HCT116 (cell line): ENCODE measurements around the gene PTS. TPM values are rescaled to one million over a fixed set of nuclear protein-coding genes. Genes with fewer than 3 reads are reported as not detected.

Experiments used
- ATAC-seq: fragments of 200-7000 bp; cut with Tn5 transposase; 2 replicates; pipeline ENCODE4 v1.9.1; 2020; ENCODE audit warnings: mild to moderate bottlenecking, moderate library complexity
- BruUV-seq: library from RNA; stranded (reverse); fragments of 400-500 nt; replicated peaks from 2 replicates; lab custom pipeline; 2021; lab: Mats Ljungman, UMichigan
- CTCF ChIA-PET: fragments of 300-600 bp; sonication (Branson Sonifier 250); formaldehyde crosslinking; loops from one replicate; lab custom pipeline; 2021; ENCODE audit warnings: antibody characterized with exemption; lab: Charles Lee
- POLR2A ChIA-PET: fragments of 300-600, 350-600 bp; sonication (Branson Sonifier 250); formaldehyde crosslinking; loops from one replicate; lab custom pipeline; 2021; ENCODE audit warnings: antibody characterized with exemption; lab: Charles Lee
- RAD21 ChIA-PET, 2 experiments: fragments of 300-600 bp; sonication (Branson Sonifier 250); formaldehyde crosslinking; loops; one replicate each; lab custom pipeline; 2023; ENCODE audit warnings: low total read pairs in 2 of 2; ENCODE audit not compliant: uncharacterized antibody in 2 of 2, unreplicated experiment in 2 of 2, low non-redundant PET in 1 of 2; lab: Charles Lee
- DNase-seq: peaks from one replicate; pipeline ENCODE4 v3.0.0-alpha.2; 2010; ENCODE audit warnings: low read depth, low spot score
- H2AFZ ChIP-seq: fragments of 200-600 bp; shearing (Covaris generic), sonication (generic); 2 replicates; pipeline ENCODE4 v1.6.1; 2017; ENCODE audit warnings: low read depth, mixed run types, mixed read lengths, antibody characterized with exemption, low read length; ENCODE audit not compliant: poor library complexity, severe bottlenecking
- H3K27ac ChIP-seq: 2 replicates; pipeline ENCODE4 v1.5.1; 2012; ENCODE audit warnings: low read depth, low read length
- H3K27me3 ChIP-seq: fragments of 200-600 bp; sonication (generic); 2 replicates; pipeline ENCODE4 v1.6.1; 2016; ENCODE audit warnings: mixed run types, low read length, mixed read lengths; ENCODE audit not compliant: insufficient read depth
- H3K36me3 ChIP-seq, 2 experiments: fragments of 200-500 bp in 1 of 2; fragments of 200-600 bp in 1 of 2; sonication (Bioruptor generic) in 1 of 2; sonication (generic) in 1 of 2; 2 replicates each; pipeline versions ENCODE4 v1.5.1 to v1.6.1; 2014 to 2016; ENCODE audit warnings: low read length in 2 of 2, inconsistent platforms in 1 of 2, mixed read lengths in 1 of 2, mixed run types in 1 of 2; ENCODE audit not compliant: insufficient read depth in 2 of 2, control insufficient read depth in 1 of 2
- H3K4me1 ChIP-seq, 2 experiments: fragments of 200-600 bp in 1 of 2; sonication (generic) in 1 of 2; 2 replicates each; pipeline versions ENCODE4 v1.5.1 to v1.6.1; 2012 to 2017; ENCODE audit warnings: low read length in 2 of 2, inconsistent platforms in 1 of 2, mild to moderate bottlenecking in 1 of 2, mixed read lengths in 1 of 2, mixed run types in 1 of 2, moderate library complexity in 1 of 2; ENCODE audit not compliant: insufficient read depth in 2 of 2, control insufficient read depth in 1 of 2
- H3K4me2 ChIP-seq: fragments of 200-600 bp; sonication (generic); 2 replicates; pipeline ENCODE4 v1.6.1; 2017; ENCODE audit warnings: mixed run types, low read length, mixed read lengths
- H3K4me3 ChIP-seq, 2 experiments: fragments of 200-600 bp in 1 of 2; sonication (generic) in 1 of 2; replicated peaks in 1 of 2; 2 replicates each; pipeline ENCODE4 v1.5.1; 2011 to 2016; ENCODE audit warnings: low read length in 2 of 2, control low read depth in 1 of 2, low read depth in 1 of 2, mild to moderate bottlenecking in 1 of 2, mixed read lengths in 1 of 2, mixed run types in 1 of 2
- H3K79me2 ChIP-seq: fragments of 200-600 bp; sonication (generic); 2 replicates; pipeline ENCODE4 v1.6.1; 2017; ENCODE audit warnings: mild to moderate bottlenecking, mixed run types, low read length, moderate library complexity, mixed read lengths; ENCODE audit not compliant: insufficient read depth
- H3K9ac ChIP-seq: fragments of 200-600 bp; sonication (generic); 2 replicates; pipeline ENCODE4 v1.6.1; 2016; ENCODE audit warnings: low read length, mixed read lengths
- H3K9me2 ChIP-seq: fragments of 200-600 bp; sonication (generic), shearing (Covaris generic); 2 replicates; pipeline ENCODE4 v1.6.1; 2017; ENCODE audit warnings: mixed run types, mild to moderate bottlenecking, moderate library complexity; ENCODE audit not compliant: insufficient read depth
- H3K9me3 ChIP-seq, 2 experiments: fragments of 200-500 bp in 1 of 2; fragments of 200-600 bp in 1 of 2; sonication (Bioruptor generic) in 1 of 2; sonication (generic) in 1 of 2; 2 replicates each; pipeline ENCODE4 v1.6.1; 2014 to 2017; ENCODE audit warnings: low read length in 2 of 2, mixed read lengths in 2 of 2, inconsistent platforms in 1 of 2, low read depth in 1 of 2, mild to moderate bottlenecking in 1 of 2, mixed run types in 1 of 2, moderate library complexity in 1 of 2; ENCODE audit not compliant: control insufficient read depth in 1 of 2, insufficient read depth in 1 of 2
- H4K20me1 ChIP-seq: fragments of 200-600 bp; sonication (generic), shearing (Covaris generic); 2 replicates; pipeline ENCODE4 v1.6.1; 2017; ENCODE audit warnings: mixed run types, mild to moderate bottlenecking, moderate library complexity; ENCODE audit not compliant: insufficient read depth
- ELF1 ChIP-seq: IDR thresholded peaks from 2 replicates; pipeline ENCODE4 v1.6.1; 2012; ENCODE audit warnings: low read depth, borderline replicate concordance
- JUND ChIP-seq: IDR thresholded peaks from 2 replicates; pipeline ENCODE4 v1.6.1; 2012
- POLR2A ChIP-seq: IDR thresholded peaks from 2 replicates; pipeline ENCODE4 v1.7.0; 2011; ENCODE audit warnings: borderline replicate concordance; ENCODE audit not compliant: insufficient read depth, insufficient read length; ENCODE audit errors: extremely low read depth
- RAD21 ChIP-seq: IDR thresholded peaks from 2 replicates; pipeline ENCODE4 v1.6.1; 2012; ENCODE audit warnings: low read depth, mild to moderate bottlenecking
- SRF ChIP-seq: IDR thresholded peaks from 2 replicates; pipeline ENCODE4 v1.6.1; 2012; ENCODE audit warnings: low read depth
- intact Hi-C: fragments of 100-400 bp; cut with micrococcal nuclease; formaldehyde crosslinking; loops from 2 replicates; pipeline ENCODE4 v1.10.0; 2022
- total RNA-seq: library from RNA; stranded (reverse); gene quantifications from one replicate; pipeline ENCODE4 v1.2.1, GENCODE V29; 2021; ENCODE audit not compliant: unreplicated experiment
- TF ChIP-seq, protein P1 (sequence below): IDR thresholded peaks from 2 replicates; pipeline ENCODE4 v1.6.1; 2012; ENCODE audit warnings: low read depth

Gene PTS
- total RNA-seq, 1 experiment from 2014 or later: 45.7 TPM

DNA sequence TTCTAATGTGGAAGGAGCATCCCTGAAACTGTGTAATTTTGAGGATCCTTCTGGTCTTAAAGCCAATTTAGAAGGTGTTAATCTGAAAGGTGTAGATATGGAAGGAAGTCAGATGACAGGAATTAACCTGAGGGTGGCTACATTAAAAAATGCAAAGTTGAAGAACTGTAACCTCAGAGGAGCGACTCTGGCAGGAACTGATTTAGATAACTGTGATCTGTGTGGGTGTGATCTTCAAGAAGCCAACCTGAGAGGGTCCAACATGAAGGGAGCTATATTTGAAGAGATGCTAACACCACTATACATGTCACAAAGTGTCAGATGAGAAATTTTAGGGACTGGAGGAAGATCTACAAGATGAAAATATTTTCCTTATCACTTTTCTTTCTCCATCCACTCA is 43.4 kb upstream of the PTS start:
- no peak overlapping the region for H3K4me3 ChIP-seq
- no peak for DNase-seq
- intact Hi-C loops: no loop called here
- H3K9me2 ChIP-seq: no peaks in the 10 kb centered on the region
- CTCF ChIA-PET: no interaction called here
- H3K27ac ChIP-seq: no peak overlapping the region
- no peak for TF ChIP-seq SRF
- no peak for TF ChIP-seq RAD21
- TF ChIP-seq JUND: no peak
- TF ChIP-seq, protein P1, sequence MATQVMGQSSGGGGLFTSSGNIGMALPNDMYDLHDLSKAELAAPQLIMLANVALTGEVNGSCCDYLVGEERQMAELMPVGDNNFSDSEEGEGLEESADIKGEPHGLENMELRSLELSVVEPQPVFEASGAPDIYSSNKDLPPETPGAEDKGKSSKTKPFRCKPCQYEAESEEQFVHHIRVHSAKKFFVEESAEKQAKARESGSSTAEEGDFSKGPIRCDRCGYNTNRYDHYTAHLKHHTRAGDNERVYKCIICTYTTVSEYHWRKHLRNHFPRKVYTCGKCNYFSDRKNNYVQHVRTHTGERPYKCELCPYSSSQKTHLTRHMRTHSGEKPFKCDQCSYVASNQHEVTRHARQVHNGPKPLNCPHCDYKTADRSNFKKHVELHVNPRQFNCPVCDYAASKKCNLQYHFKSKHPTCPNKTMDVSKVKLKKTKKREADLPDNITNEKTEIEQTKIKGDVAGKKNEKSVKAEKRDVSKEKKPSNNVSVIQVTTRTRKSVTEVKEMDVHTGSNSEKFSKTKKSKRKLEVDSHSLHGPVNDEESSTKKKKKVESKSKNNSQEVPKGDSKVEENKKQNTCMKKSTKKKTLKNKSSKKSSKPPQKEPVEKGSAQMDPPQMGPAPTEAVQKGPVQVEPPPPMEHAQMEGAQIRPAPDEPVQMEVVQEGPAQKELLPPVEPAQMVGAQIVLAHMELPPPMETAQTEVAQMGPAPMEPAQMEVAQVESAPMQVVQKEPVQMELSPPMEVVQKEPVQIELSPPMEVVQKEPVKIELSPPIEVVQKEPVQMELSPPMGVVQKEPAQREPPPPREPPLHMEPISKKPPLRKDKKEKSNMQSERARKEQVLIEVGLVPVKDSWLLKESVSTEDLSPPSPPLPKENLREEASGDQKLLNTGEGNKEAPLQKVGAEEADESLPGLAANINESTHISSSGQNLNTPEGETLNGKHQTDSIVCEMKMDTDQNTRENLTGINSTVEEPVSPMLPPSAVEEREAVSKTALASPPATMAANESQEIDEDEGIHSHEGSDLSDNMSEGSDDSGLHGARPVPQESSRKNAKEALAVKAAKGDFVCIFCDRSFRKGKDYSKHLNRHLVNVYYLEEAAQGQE: no peak
- no peak for TF ChIP-seq POLR2A
- no peak overlapping the region for H3K4me2 ChIP-seq
- no peaks in the 10 kb centered on the region; a peak in 1 of 4 replicates for H3K4me1 ChIP-seq
- no peaks in the 10 kb centered on the region for H3K36me3 ChIP-seq
- BruUV-seq: no TSS peak
- no peaks in the 10 kb centered on the region for H4K20me1 ChIP-seq
- H3K79me2 ChIP-seq: no peaks in the 10 kb centered on the region
- H3K9ac ChIP-seq: no peak overlapping the region
- no peaks in the 10 kb centered on the region for H3K9me3 ChIP-seq
- RAD21 ChIA-PET: no interaction called here
- POLR2A ChIA-PET: no interaction called here
- ATAC-seq: no peak
- no peak overlapping the region for H2AFZ ChIP-seq
- no peaks in the 10 kb centered on the region for H3K27me3 ChIP-seq

- ChIA-PET CTCF (no interaction called here), RAD21 (no interaction called here), POLR2A (no interaction called here)
- Histone ChIP-seq H3K9me2 (no peaks in the 10 kb centered on the region), H3K4me3 (no peak overlapping the region), H3K79me2 (no peaks in the 10 kb centered on the region), H3K27me3 (no peaks in the 10 kb centered on the region), H3K36me3 (no peaks in the 10 kb centered on the region), H3K9me3 (no peaks in the 10 kb centered on the region), H4K20me1 (no peaks in the 10 kb centered on the region), H3K9ac (no peak overlapping the region), H3K4me2 (no peak overlapping the region), H3K4me1 (no peaks in the 10 kb centered on the region; a peak in 1 of 4 replicates), H2AFZ (no peak overlapping the region), H3K27ac (no peak overlapping the region)
- ATAC-seq (no peak), DNase-seq (no peak)
- TF ChIP-seq POLR2A (no peak), JUND (no peak), ELF1 (no peak)
- intact Hi-C loops: no loop called here
- no TSS peak for BruUV-seq
These were observed 40.3 kb upstream of the PTS start for GRCh38 chr11:112185883-112186282.
